HepG2 (cell line): ENCODE measurements around the gene CD44. TPM values are rescaled to one million over a fixed set of nuclear protein-coding genes. Genes with fewer than 3 reads are reported as not detected.

Experiments
- ATAC-seq: fragments of 200-7000 bp; cut with Tn5 transposase; 3 replicates; pipeline ENCODE4 v1.9.1; 2020; ENCODE audit warnings: mild to moderate bottlenecking, moderate library complexity
- BruUV-seq: library from RNA; stranded (reverse); fragments of 400-500 nt; replicated peaks from 2 replicates; lab custom pipeline; 2021; lab: Mats Ljungman, UMichigan
- CTCF ChIA-PET: fragments of 300-600 bp; formaldehyde crosslinking; extraction: SDS; loops from one replicate; lab custom pipeline; 2021; ENCODE audit warnings: low total read pairs, inconsistent platforms, low intra/inter-chr PET ratio; lab: Yijun Ruan, JAX
- POLR2A ChIA-PET: fragments of 350-600 bp; sonication (Branson Sonifier 250); formaldehyde crosslinking; loops from one replicate; lab custom pipeline; 2020; ENCODE audit warnings: antibody characterized with exemption, inconsistent platforms; lab: Yijun Ruan, JAX
- DNase-seq: peaks from one replicate; pipeline ENCODE4 v3.0.0-alpha.2; 2015; ENCODE audit warnings: low spot score
- FAIRE-seq: peaks from 3 replicates; lab custom pipeline; 2011; peaks lifted over from hg19 to GRCh38; lab: Jason Lieb, UNC
- H2AFZ ChIP-seq: one replicate; pipeline ENCODE4 v1.6.1; 2011; ENCODE audit warnings: low read length, inconsistent platforms
- H3K27ac ChIP-seq: fragments of 300-600 bp; 3 replicates; pipeline ENCODE4 v1.8.0; 2011; ENCODE audit warnings: mixed run types, mild to moderate bottlenecking, mixed read lengths, low read length, inconsistent platforms; ENCODE audit not compliant: insufficient read depth; ENCODE audit errors: extremely low read length
- H3K27me3 ChIP-seq, 2 experiments: fragments of 200-600 bp in 1 of 2; 2 replicates in 1 of 2; 3 replicates in 1 of 2; pipeline versions ENCODE4 v1.6.0 to v1.8.0; 2011; ENCODE audit warnings: low read length in 2 of 2, mild to moderate bottlenecking in 2 of 2, moderate library complexity in 2 of 2, inconsistent platforms in 1 of 2; ENCODE audit not compliant: insufficient read depth in 2 of 2, control insufficient read depth in 1 of 2
- H3K36me3 ChIP-seq, 2 experiments: fragments of 200-600 bp in 1 of 2; replicated peaks in 1 of 2; 2 replicates in 1 of 2; 3 replicates in 1 of 2; pipeline versions ENCODE4 v1.5.1 to v1.8.0; 2011; ENCODE audit warnings: low read length in 2 of 2, inconsistent platforms in 1 of 2; ENCODE audit not compliant: insufficient read depth in 2 of 2, control insufficient read depth in 1 of 2
- H3K4me1 ChIP-seq: 2 replicates; pipeline ENCODE4 v1.5.1; 2012; ENCODE audit warnings: low read length, inconsistent platforms; ENCODE audit not compliant: insufficient read depth
- H3K4me2 ChIP-seq: 2 replicates; pipeline ENCODE4 v1.6.0; 2011; ENCODE audit warnings: low read depth, low read length, inconsistent platforms
- H3K4me3 ChIP-seq, 3 experiments: fragments of 200-600 bp in 1 of 3; sonication (generic), shearing (Covaris generic) in 1 of 3; replicated peaks in 1 of 3; 2 replicates each; pipeline ENCODE4 v1.5.1; 2011 to 2016; ENCODE audit warnings: low read length in 3 of 3, inconsistent platforms in 2 of 3, low read depth in 2 of 3, mild to moderate bottlenecking in 2 of 3, control low read depth in 1 of 3, mixed read lengths in 1 of 3; ENCODE audit not compliant: insufficient read depth in 1 of 3
- H3K79me2 ChIP-seq: one replicate; pipeline ENCODE4 v1.6.1; 2011; ENCODE audit warnings: low read length, inconsistent platforms; ENCODE audit not compliant: insufficient read depth
- H3K9ac ChIP-seq: 2 replicates; pipeline ENCODE4 v1.6.0; 2011; ENCODE audit warnings: mild to moderate bottlenecking, low read depth, low read length, inconsistent platforms; ENCODE audit not compliant: insufficient read depth
- H3K9me3 ChIP-seq: 2 replicates; pipeline ENCODE4 v1.5.1; 2012; ENCODE audit warnings: mild to moderate bottlenecking, low read length
- H4K20me1 ChIP-seq: 2 replicates; pipeline ENCODE4 v1.6.0; 2011; ENCODE audit warnings: inconsistent platforms, mild to moderate bottlenecking, low read length, moderate library complexity; ENCODE audit not compliant: insufficient read depth
- AHR ChIP-seq: IDR thresholded peaks from 2 replicates; pipeline ENCODE4 v1.6.1; 2018; ENCODE audit warnings: missing genetic modification reagents, missing compliant biosample characterization
- DNMT3B ChIP-seq: conservative IDR thresholded peaks from 2 replicates; pipeline ENCODE4 v1.6.1; 2016; ENCODE audit warnings: missing biosample characterization, control low read depth
- NCOA5 ChIP-seq: sonication (generic); formaldehyde crosslinking; IDR thresholded peaks from 2 replicates; pipeline ENCODE4 v1.4.0; 2020; ENCODE audit warnings: missing genetic modification reagents
- RBAK ChIP-seq: sonication (generic); formaldehyde crosslinking; IDR thresholded peaks from 2 replicates; pipeline ENCODE4 v1.5.1; 2020; ENCODE audit warnings: mild to moderate bottlenecking, missing genetic modification reagents
- RFX1 ChIP-seq: fragments of 450-650 bp; IDR thresholded peaks from 2 replicates; pipeline ENCODE4 v1.6.1; 2017
- ZBTB25 ChIP-seq: IDR thresholded peaks from 2 replicates; pipeline ENCODE4 v1.6.1; 2018; ENCODE audit warnings: missing genetic modification reagents
- ZBTB39 ChIP-seq: sonication (generic); formaldehyde crosslinking; IDR thresholded peaks from 2 replicates; pipeline ENCODE4 v1.5.0; 2020; ENCODE audit warnings: missing genetic modification reagents
- ZFP91 ChIP-seq: sonication (generic); formaldehyde crosslinking; IDR thresholded peaks from 2 replicates; pipeline ENCODE4 v1.9.0; 2022; ENCODE audit warnings: missing genetic modification reagents, mild to moderate bottlenecking, borderline replicate concordance
- ZFX ChIP-seq: sonication (generic); formaldehyde crosslinking; IDR thresholded peaks from 2 replicates; pipeline ENCODE4 v1.4.0; 2020; ENCODE audit warnings: mild to moderate bottlenecking, low read depth, missing genetic modification reagents, moderate library complexity
- ZSCAN21 ChIP-seq: sonication (generic); formaldehyde crosslinking; IDR thresholded peaks from 2 replicates; pipeline ENCODE4 v1.8.0; 2022; ENCODE audit warnings: mild to moderate bottlenecking, missing genetic modification reagents, moderate library complexity, borderline replicate concordance
- WGBS: methylation state at CpG from one replicate; pipeline ENCODE4 v1.1.6; 2017; ENCODE audit warnings: low lambda C conversion rate; 5-methylcytosine and 5-hydroxymethylcytosine counted together
- in situ Hi-C: cut with HindIII; loops from 2 replicates; pipeline ENCODE4 v1.10.0; 2017; ENCODE audit warnings: low pct_unique_long_range_greater_than_20kb; ENCODE audit not compliant: extremely low pct_ligation_motif_present
- intact Hi-C: fragments of 100-400 bp; cut with micrococcal nuclease; formaldehyde crosslinking; loops from one replicate; pipeline ENCODE4 v1.10.0; 2022; ENCODE audit not compliant: unreplicated experiment
- polyA plus RNA-seq, 8 experiments: library from polyadenylated mRNA; depleted of rRNA in 3 of 8; stranded (reverse) in 7 of 8; unstranded in 1 of 8; fragments of >200 nt; fragmentation: Illumina TruSeq in 4 of 8; extraction: Trizol in 4 of 8; gene quantifications; 2 replicates each; pipeline versions ENCODE4 v1.2.1 to v1.2.3, GENCODE V29; 2011 to 2016; ENCODE audit warnings: low read depth in 4 of 8, missing spikeins in 1 of 8, mixed read lengths in 1 of 8; ENCODE audit not compliant: insufficient read depth in 1 of 8
- total RNA-seq, 5 experiments: library from RNA; depleted of rRNA; stranded (reverse); fragments of >200 nt; fragmentation: Illumina TruSeq; extraction: Trizol; gene quantifications; 2 replicates each; pipeline ENCODE4 v1.2.3, GENCODE V29; 2016; ENCODE audit warnings: low read depth in 1 of 5

Gene CD44
- total and polyA plus RNA-seq, 2 of the 13 experiments (the other 11 are each of a cell fraction or from before 2014, with no cell fraction given): 0.02 to 0.11 TPM

DNA sequence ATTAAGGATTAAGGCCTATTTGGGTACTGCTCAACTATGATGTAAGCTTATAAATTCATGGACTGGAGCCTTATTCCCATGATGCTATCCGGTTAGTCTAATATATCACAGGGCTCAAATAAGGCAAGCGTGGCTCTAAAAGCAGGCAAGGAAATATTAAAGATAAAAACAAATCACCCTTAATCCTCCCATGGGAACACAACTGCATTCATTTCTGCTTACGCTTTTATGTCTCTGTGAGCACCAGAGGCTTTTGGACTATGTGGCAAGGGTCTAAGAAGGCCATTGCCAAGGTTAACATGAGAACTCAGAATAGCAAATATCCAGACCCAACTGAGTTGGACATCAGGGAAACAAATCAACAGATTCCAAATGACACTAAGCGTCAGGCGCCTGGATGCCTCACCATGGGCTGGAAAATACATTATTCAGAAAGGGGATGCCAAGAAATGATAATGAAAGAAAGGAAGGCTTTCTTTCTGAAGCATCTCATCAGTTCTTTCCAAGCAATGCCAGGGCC is 142.3 kb downstream of the CD44 start:
- ATAC-seq (no peak), DNase-seq (no peak), FAIRE-seq (no peak)
- no peak for TF ChIP-seq AHR (CRISPR knock-in tag)
- no peak for TF ChIP-seq NCOA5 (CRISPR knock-in tag)
- TF ChIP-seq RBAK (CRISPR knock-in tag): no peak
- TF ChIP-seq ZFX (CRISPR knock-in tag): no peak
- TF ChIP-seq ZBTB39 (CRISPR knock-in tag): no peak
- no peak for TF ChIP-seq ZSCAN21 (CRISPR knock-in tag)
- no peak for TF ChIP-seq ZBTB25
- TF ChIP-seq RFX1: no peak
- no peak for TF ChIP-seq DNMT3B
- no peak for TF ChIP-seq ZFP91
- Histone ChIP-seq H2AFZ (no peak overlapping the region), H3K79me2 (no peaks in the 10 kb centered on the region), H3K36me3 (peaks cover 0 to 13% of the 10 kb centered on the region in 2 experiments; a peak in 2 of 5 replicates), H3K9ac (no peak overlapping the region), H3K27ac (no peak overlapping the region), H3K4me3 (no peak overlapping the region), H3K27me3 (no peaks in the 10 kb centered on the region), H3K9me3 (no peaks in the 10 kb centered on the region), H3K4me1 (no peaks in the 10 kb centered on the region), H3K4me2 (no peak overlapping the region), H4K20me1 (no peaks in the 10 kb centered on the region)
- POLR2A ChIA-PET: no interaction called here
- BruUV-seq: no TSS peak
- intact Hi-C loops (no loop called here), in situ Hi-C loops (no loop called here)
- CTCF ChIA-PET: no interaction called here
- WGBS: 97% methylated on average over 5 of the region's 5 CpGs

Other genes with a start within 250 kb of the CD44 start
- 31.0 and 41.8 TPM in 2 replicates for gene APIP, start 222.8 kb upstream of the CD44 start, total RNA-seq (2016; rRNA removed; fragmentation: Illumina TruSeq; extraction: Trizol)
- 10.9 and 16.9 TPM in 2 replicates for gene APIP, start 222.8 kb upstream of the CD44 start, polyA plus RNA-seq (2011; rRNA removed)
- gene PDHX, start 222.6 kb upstream of the CD44 start, total RNA-seq (2016; rRNA removed; fragmentation: Illumina TruSeq; extraction: Trizol): 73.8 and 106 TPM in 2 replicates
- 32.9 and 41.0 TPM in 2 replicates for gene PDHX, start 222.6 kb upstream of the CD44 start, polyA plus RNA-seq (2011; rRNA removed)